ENCODE results near the gene TMEM221.

Gene TMEM221

GRCh38 chr19:17405250-17406045 is 43.0 kb downstream of the TMEM221 start, which contains the start of gene BST2:
Gene BST2 (minus strand): TSS chr19:17405630. CDS start chr19:17405575, 55 bp downstream.
- no peak for DNase-seq (ENCODE audit: low spot score)

GRCh38 chr19:17404621-17405249 is 43.7 kb downstream of the TMEM221 start:
- no peak for DNase-seq (ENCODE audit: low spot score)

- no peak for DNase-seq (ENCODE audit: low spot score)
These were observed 44.5 kb downstream of the TMEM221 start for GRCh38 chr19:17404015-17404414.

- DNase-seq (ENCODE audit: low spot score) = peak; percentile 70
These were observed 45.2 kb downstream of the TMEM221 start for GRCh38 chr19:17402982-17403855.

GRCh38 chr19:17401628-17402027 is 46.8 kb downstream of the TMEM221 start:
- DNase-seq (ENCODE audit: low spot score) = no peak

- no peak for DNase-seq (ENCODE audit: low spot score)
These were observed 49.5 kb downstream of the TMEM221 start for GRCh38 chr19:17398902-17399527.

- peak; percentile 88 for DNase-seq (ENCODE audit: low spot score)
These were observed 53.5 kb downstream of the TMEM221 start for GRCh38 chr19:17394891-17395415.

GRCh38 chr19:17393914-17394313 is 54.6 kb downstream of the TMEM221 start, which contains the start of gene CCDC194:
Gene CCDC194 (minus strand): TSS chr19:17394196. CDS start chr19:17394158, 38 bp downstream.
- DNase-seq (ENCODE audit: low spot score) = no peak

GRCh38 chr19:17393002-17393401 is 55.5 kb downstream of the TMEM221 start:
- no peak for DNase-seq (ENCODE audit: low spot score)

GRCh38 chr19:17391371-17392151 is 56.9 kb downstream of the TMEM221 start:
- no peak for DNase-seq (ENCODE audit: low spot score)

- DNase-seq (ENCODE audit: low spot score) = peak; percentile 99
These were observed 57.6 kb downstream of the TMEM221 start for GRCh38 chr19:17390665-17391370.

- peak; percentile 16 for DNase-seq (ENCODE audit: low spot score)
These were observed 58.4 kb downstream of the TMEM221 start for GRCh38 chr19:17389957-17390664.

- DNase-seq (ENCODE audit: low spot score) = no peak
These were observed 59.2 kb downstream of the TMEM221 start for GRCh38 chr19:17389288-17389687.

GRCh38 chr19:17385878-17386611 is 62.4 kb downstream of the TMEM221 start:
- peak; percentile 85 for DNase-seq (ENCODE audit: low spot score)
